T47D (cell line): ENCODE measurements around the gene MAPKAP1.

Experiments used
- DNase-seq, 2 experiments: peaks; one replicate each; pipeline versions ENCODE4 v3.0.0 to v3.0.0-alpha.2; 2011 to 2012; ENCODE audit warnings: low read depth in 1 of 2, low spot score in 1 of 2
- JUND ChIP-seq: IDR thresholded peaks from 2 replicates; pipeline ENCODE4 v1.6.1; 2012; ENCODE audit warnings: low read depth
- in situ Hi-C: cut with HindIII; loops from 2 replicates; pipeline ENCODE4 v1.10.0; 2016; ENCODE audit warnings: low sequenced_read_pairs, low pct_unique_long_range_greater_than_20kb

Gene MAPKAP1

GRCh38 chr9:125548141-125548540 lies 158.9 kb downstream of the MAPKAP1 start:
- no peak for DNase-seq
- no peak for TF ChIP-seq JUND
- in situ Hi-C loops: no loop called here

- in situ Hi-C loops: no loop called here
- TF ChIP-seq JUND: no peak
- no peak for DNase-seq
These were observed 159.6 kb downstream of the MAPKAP1 start for GRCh38 chr9:125547368-125547767.

- no peak for TF ChIP-seq JUND
- in situ Hi-C loops: no loop called here
- DNase-seq: no peak
These were observed 161.2 kb downstream of the MAPKAP1 start for GRCh38 chr9:125545845-125546244.

- TF ChIP-seq JUND: no peak; the same call in 1 of the 2 replicates
- in situ Hi-C loops: no loop called here
- DNase-seq: peak; percentile 13 to 33
These were observed 161.9 kb downstream of the MAPKAP1 start for GRCh38 chr9:125544988-125545651.

GRCh38 chr9:125544484-125544883 lies 162.5 kb downstream of the MAPKAP1 start:
- no peak for TF ChIP-seq JUND
- in situ Hi-C loops: no loop called here
- DNase-seq: no peak

GRCh38 chr9:125541840-125542243 lies 165.2 kb downstream of the MAPKAP1 start:
- no peak for TF ChIP-seq JUND
- DNase-seq: no peak

GRCh38 chr9:125540497-125540896 lies 166.5 kb downstream of the MAPKAP1 start:
- DNase-seq: no peak
- TF ChIP-seq JUND: no peak
- in situ Hi-C loops: no loop called here

More at GRCh38 chr9:125541840-125542243, 165.2 kb downstream of the MAPKAP1 start:
- in situ Hi-C loops: no loop called here

- in situ Hi-C loops: no loop called here
- DNase-seq: peak; percentile 51 to 94
These were observed 168.9 kb downstream of the MAPKAP1 start for GRCh38 chr9:125538092-125538473.

GRCh38 chr9:125537442-125538091 lies 169.4 kb downstream of the MAPKAP1 start:
- DNase-seq: no peak
- in situ Hi-C loops: no loop called here
- TF ChIP-seq JUND: no peak

More at GRCh38 chr9:125538092-125538473, 168.9 kb downstream of the MAPKAP1 start:
- TF ChIP-seq JUND: peak; percentile 89

- in situ Hi-C loops: no loop called here
- DNase-seq: no peak
- no peak for TF ChIP-seq JUND
These were observed 170.2 kb downstream of the MAPKAP1 start for GRCh38 chr9:125536776-125537175.

- no peak for TF ChIP-seq JUND
- peak; percentile 20 to 81 for DNase-seq
- in situ Hi-C loops: no loop called here
These were observed 170.7 kb downstream of the MAPKAP1 start for GRCh38 chr9:125536167-125536772.

GRCh38 chr9:125534971-125535701 lies 171.9 kb downstream of the MAPKAP1 start:
- DNase-seq: no peak
- in situ Hi-C loops: no loop called here
- no peak for TF ChIP-seq JUND
